Epidermal melanocyte (primary cell): ENCODE measurements around the gene MGAT5.

Experiments used
- DNase-seq: peaks from one replicate; pipeline ENCODE4 v3.0.0; 2011; ENCODE audit warnings: low spot score; ENCODE audit not compliant: insufficient read length

MGAT5 gene

GRCh38 chr2:134445116-134445515 lies 191.2 kb downstream of the MGAT5 start:
- no peak for DNase-seq

GRCh38 chr2:134445985-134446382 lies 192.1 kb downstream of the MGAT5 start:
- DNase-seq = no peak

GRCh38 chr2:134446383-134447017 lies 192.6 kb downstream of the MGAT5 start:
- no peak for DNase-seq

- DNase-seq = no peak
These were observed 193.8 kb downstream of the MGAT5 start for GRCh38 chr2:134447669-134448068.

GRCh38 chr2:134448650-134449049 lies 194.8 kb downstream of the MGAT5 start:
- no peak for DNase-seq

- no peak for DNase-seq
These were observed 195.3 kb downstream of the MGAT5 start for GRCh38 chr2:134449157-134449556.

- no peak for DNase-seq
These were observed 196.1 kb downstream of the MGAT5 start for GRCh38 chr2:134449751-134450513.

GRCh38 chr2:134451347-134451630 lies 197.4 kb downstream of the MGAT5 start:
- DNase-seq = no peak

- no peak for DNase-seq
These were observed 198.3 kb downstream of the MGAT5 start for GRCh38 chr2:134452042-134452733.

- DNase-seq = no peak
These were observed 199.6 kb downstream of the MGAT5 start for GRCh38 chr2:134453476-134453875.

GRCh38 chr2:134453973-134454372 lies 200.1 kb downstream of the MGAT5 start:
- DNase-seq = no peak

GRCh38 chr2:134454426-134454825 lies 200.6 kb downstream of the MGAT5 start:
- no peak for DNase-seq

- no peak for DNase-seq
These were observed 201.1 kb downstream of the MGAT5 start for GRCh38 chr2:134454931-134455330.

- no peak for DNase-seq
These were observed 201.6 kb downstream of the MGAT5 start for GRCh38 chr2:134455426-134455825.

GRCh38 chr2:134457353-134457752 lies 203.5 kb downstream of the MGAT5 start:
- no peak for DNase-seq

GRCh38 chr2:134457765-134458472 lies 204.0 kb downstream of the MGAT5 start:
- no peak for DNase-seq

- DNase-seq = no peak
These were observed 204.6 kb downstream of the MGAT5 start for GRCh38 chr2:134458473-134458853.

- DNase-seq = no peak
These were observed 205.1 kb downstream of the MGAT5 start for GRCh38 chr2:134458950-134459349.

GRCh38 chr2:134459706-134460406 lies 206.0 kb downstream of the MGAT5 start:
- no peak for DNase-seq

- DNase-seq = no peak
These were observed 206.7 kb downstream of the MGAT5 start for GRCh38 chr2:134460583-134460998.

GRCh38 chr2:134461511-134461910 lies 207.6 kb downstream of the MGAT5 start:
- no peak for DNase-seq
